ENCODE results near the gene PDZD4.

PDZD4 gene

GRCh38 chrX:153804100-153804595 lies 26.2 kb downstream of the PDZD4 start:
- no peak for DNase-seq

- DNase-seq: no peak
Observed at GRCh38 chrX:153803211-153804099, 26.9 kb downstream of the PDZD4 start.

- no peak for DNase-seq
Observed at GRCh38 chrX:153802513-153803045, 27.8 kb downstream of the PDZD4 start.

- DNase-seq: no peak
Observed at GRCh38 chrX:153801669-153802068, 28.7 kb downstream of the PDZD4 start.

- DNase-seq: no peak
Observed at GRCh38 chrX:153800746-153801145, 29.6 kb downstream of the PDZD4 start.

GRCh38 chrX:153800177-153800722 lies 30.1 kb downstream of the PDZD4 start:
- DNase-seq: no peak

GRCh38 chrX:153799326-153799725 lies 31.0 kb downstream of the PDZD4 start:
- no peak for DNase-seq

GRCh38 chrX:153797415-153798015 lies 32.8 kb downstream of the PDZD4 start:
- no peak for DNase-seq

- DNase-seq: no peak
Observed at GRCh38 chrX:153794897-153795816, 35.2 kb downstream of the PDZD4 start.

GRCh38 chrX:153794018-153794896 lies 36.1 kb downstream of the PDZD4 start, which contains the start of the genes IDH3G and SSR4:
TSS of gene IDH3G (minus strand) at chrX:153794375. CDS start at chrX:153794326, 49 bp downstream.
TSS of gene SSR4 (plus strand) at chrX:153794668. CDS start at chrX:153794688, 20 bp downstream.
- DNase-seq: peak; percentile 84

GRCh38 chrX:153793291-153793690 lies 37.1 kb downstream of the PDZD4 start:
- no peak for DNase-seq

- DNase-seq: no peak
Observed at GRCh38 chrX:153792368-153792767, 38.0 kb downstream of the PDZD4 start.

- no peak for DNase-seq
Observed at GRCh38 chrX:153791104-153791852, 39.1 kb downstream of the PDZD4 start.

- no peak for DNase-seq
Observed at GRCh38 chrX:153789654-153790053, 40.7 kb downstream of the PDZD4 start.

- no peak for DNase-seq
Observed at GRCh38 chrX:153786669-153787068, 43.7 kb downstream of the PDZD4 start.

- no peak for DNase-seq
Observed at GRCh38 chrX:153784325-153784967, 45.9 kb downstream of the PDZD4 start.

GRCh38 chrX:153783378-153784013 lies 46.8 kb downstream of the PDZD4 start:
- DNase-seq: no peak

- DNase-seq: no peak
Observed at GRCh38 chrX:153782871-153783270, 47.5 kb downstream of the PDZD4 start.

GRCh38 chrX:153782313-153782712 lies 48.0 kb downstream of the PDZD4 start:
- DNase-seq: peak; percentile 44

Measured in DMS79 (cell line).